HG03025 (cell line): ENCODE measurements around the gene DCUN1D2.

Source experiments
- ATAC-seq: cut with Tn5 transposase; IDR thresholded peaks from one replicate; pipeline ENCODE4 v1.9.1; 2021; ENCODE audit warnings: mild to moderate bottlenecking, moderate library complexity; ENCODE audit not compliant: unreplicated experiment, low FRiP score

Gene DCUN1D2

GRCh38 chr13:113413178-113413897, 77.2 kb downstream of the DCUN1D2 start:
- no peak for ATAC-seq

GRCh38 chr13:113412440-113412839, 78.1 kb downstream of the DCUN1D2 start:
- ATAC-seq = no peak

- no peak for ATAC-seq
Observed at GRCh38 chr13:113411216-113412023, 79.1 kb downstream of the DCUN1D2 start.

GRCh38 chr13:113410472-113411201, 79.9 kb downstream of the DCUN1D2 start:
- ATAC-seq = no peak

- no peak for ATAC-seq
Observed at GRCh38 chr13:113408562-113408961, 81.9 kb downstream of the DCUN1D2 start.

DNA sequence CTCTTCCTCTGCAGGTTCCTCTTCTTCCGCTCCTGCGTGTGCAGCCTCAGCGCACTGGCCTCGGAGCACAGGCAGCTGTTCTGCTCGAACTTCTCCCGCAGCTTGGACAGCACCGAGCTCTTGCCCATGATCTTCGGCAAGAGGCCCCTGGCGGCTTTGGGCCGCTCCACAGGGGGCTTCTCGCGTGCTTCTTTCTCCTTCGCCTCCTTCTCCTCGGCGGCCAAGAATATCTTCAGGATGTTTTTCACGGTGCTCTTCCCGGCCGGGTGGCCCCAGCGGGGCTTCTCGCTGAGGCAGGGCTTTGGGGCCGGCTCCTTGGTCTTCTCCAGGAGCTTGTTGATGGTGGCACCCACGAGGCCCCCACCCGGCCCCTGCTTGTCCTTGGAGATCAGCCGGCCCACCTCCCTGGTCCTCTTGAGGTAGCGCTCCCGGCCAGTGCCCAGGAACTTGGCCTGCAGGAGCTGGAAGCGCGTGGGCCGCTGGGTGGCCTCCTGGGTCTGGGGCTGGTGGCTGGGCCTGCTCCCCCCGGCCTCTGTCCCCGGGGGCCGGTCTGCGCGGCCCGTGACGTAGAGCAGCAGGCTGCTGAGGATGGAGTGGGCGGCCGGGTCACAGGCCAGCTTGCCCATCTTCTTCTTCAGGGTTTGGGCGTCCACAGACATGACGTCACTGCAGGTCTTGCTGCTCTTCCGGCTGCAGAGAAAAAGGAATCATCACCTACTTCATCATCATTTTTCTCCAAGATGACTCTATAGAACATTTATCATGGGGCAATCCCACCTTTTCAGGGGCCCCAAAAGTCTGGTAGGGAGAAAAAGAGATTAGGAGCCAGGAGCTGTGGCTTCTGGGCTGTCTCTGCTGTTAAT, 82.7 kb downstream of the DCUN1D2 start:
- ATAC-seq = no peak

DNA sequence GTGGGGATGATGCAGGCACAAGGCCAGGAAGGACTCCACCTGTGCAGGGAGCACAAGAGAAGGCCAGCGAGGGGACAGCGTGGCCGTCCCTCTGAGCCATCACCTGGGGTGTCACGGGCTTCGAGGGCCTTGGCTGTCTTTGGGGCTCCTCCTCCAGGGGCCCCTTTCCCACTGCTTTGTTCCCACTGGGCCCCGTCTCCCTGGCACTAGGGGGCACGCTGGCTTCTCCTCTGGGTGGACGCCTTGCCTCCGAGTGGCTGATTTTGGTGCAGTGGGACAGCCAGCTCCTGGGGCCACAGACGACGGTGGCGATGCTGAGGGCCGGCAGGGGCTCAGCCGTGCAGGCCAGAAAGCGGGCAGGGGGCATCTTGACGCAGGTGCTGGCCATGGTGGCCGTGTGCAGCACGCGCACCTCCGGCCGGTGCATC, 83.4 kb downstream of the DCUN1D2 start:
- no peak for ATAC-seq

GRCh38 chr13:113406321-113407102, 84.0 kb downstream of the DCUN1D2 start:
- ATAC-seq = no peak
